ENCODE results near the gene VPS41. TPM values are rescaled to one million over a fixed set of nuclear protein-coding genes. Genes with fewer than 3 reads are reported as not detected.

The VPS41 gene
- total RNA-seq, 1 experiment from 2014 or later: 92.3 TPM

DNA sequence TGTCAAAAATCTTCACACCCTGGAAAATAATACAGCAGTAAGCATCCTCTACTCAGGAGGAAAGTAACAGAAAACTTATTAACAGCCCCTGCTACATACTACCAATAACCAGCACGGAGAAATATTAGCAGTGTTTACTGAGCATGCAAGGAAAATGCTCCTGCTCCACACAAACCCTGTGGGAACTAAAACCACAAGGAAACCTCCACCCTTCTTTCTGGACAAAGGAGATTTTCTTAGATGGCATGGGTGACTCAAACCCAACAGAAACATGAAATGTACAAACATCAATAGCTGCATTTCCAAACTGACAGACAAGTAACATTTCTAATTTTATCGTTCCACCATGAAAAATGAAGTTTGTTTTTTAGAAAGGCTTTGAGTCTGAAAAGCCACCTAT, 113.4 kb downstream of the VPS41 start:
- POLR2A ChIA-PET (ENCODE audit: unreplicated experiment): interaction anchor here (0.6 kb wide), 1 partner anchor 391 kb away, joined by 3 read pairs; no protein-coding TSS in a partner anchor
- Histone ChIP-seq H3K36me3 (ENCODE audit: low read depth) (peaks cover 3% of the 10 kb centered on the region; the same call in 1 of the 2 replicates), H3K9me2 (ENCODE audit: insufficient read depth) (no peaks in the 10 kb centered on the region), H4K20me1 (ENCODE audit: insufficient read depth) (0 out of 2 replicates have a peak, but pooled peaks cover 2% of the 10 kb centered on the region), H2AFZ (no peak overlapping the region), H3K4me3 (no peak overlapping the region), H3K79me2 (ENCODE audit: low read depth) (no peaks in the 10 kb centered on the region), H3K4me1 (replicated peaks; ENCODE audit: insufficient read depth) (no peaks in the 10 kb centered on the region), H3K4me2 (no peak overlapping the region), H3K9me3 (ENCODE audit: insufficient read depth, low read depth) (no peaks in the 10 kb centered on the region), H3K27me3 (ENCODE audit: insufficient read depth, low read depth) (no peaks in the 10 kb centered on the region), H3F3A (ENCODE audit: insufficient read depth, low read depth) (no peaks in the 10 kb centered on the region), H3K27ac (no peak overlapping the region)
- CTCF ChIA-PET: interaction anchor here (0.6 kb wide), 2 partner anchors 662 to 672 kb away, joined by 4 to 7 read pairs; no protein-coding TSS in a partner anchor
- TF ChIP-seq CTCF (conservative IDR thresholded peaks at IDR 0.05): no peak
- no peak for TF ChIP-seq EZH2 (IDR thresholded peaks at IDR 0.05; ENCODE audit: low read depth)
- intact Hi-C loops (cut with micrococcal nuclease; ENCODE audit: unreplicated experiment): loop anchor here (5.0 kb wide), 1 partner anchor 282 kb away; no protein-coding TSS in a partner anchor
- BruUV-seq (replicated peaks): no TSS peak
- no peak for DNase-seq

DNA sequence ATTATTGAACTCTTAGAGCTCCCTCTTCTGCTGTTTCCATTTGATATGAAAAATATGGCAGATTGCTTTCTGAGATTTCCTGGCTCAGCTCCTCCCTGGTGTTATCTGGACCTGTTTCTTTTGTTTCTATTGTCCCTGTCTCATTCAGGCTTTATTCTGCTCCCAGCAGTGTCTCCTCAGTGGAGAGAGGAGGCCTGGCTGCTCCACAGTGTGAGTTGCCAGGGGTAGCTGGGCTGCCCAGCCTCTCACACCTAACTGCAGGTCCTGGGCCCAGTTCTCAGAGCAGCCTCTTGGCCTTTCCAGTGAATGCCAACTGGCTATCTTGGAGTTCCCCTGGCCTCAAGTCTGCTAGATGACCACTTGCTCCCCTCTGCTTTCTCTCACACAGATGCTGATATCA, 127.0 kb downstream of the VPS41 start:
- CTCF ChIA-PET: no interaction called here

DNA sequence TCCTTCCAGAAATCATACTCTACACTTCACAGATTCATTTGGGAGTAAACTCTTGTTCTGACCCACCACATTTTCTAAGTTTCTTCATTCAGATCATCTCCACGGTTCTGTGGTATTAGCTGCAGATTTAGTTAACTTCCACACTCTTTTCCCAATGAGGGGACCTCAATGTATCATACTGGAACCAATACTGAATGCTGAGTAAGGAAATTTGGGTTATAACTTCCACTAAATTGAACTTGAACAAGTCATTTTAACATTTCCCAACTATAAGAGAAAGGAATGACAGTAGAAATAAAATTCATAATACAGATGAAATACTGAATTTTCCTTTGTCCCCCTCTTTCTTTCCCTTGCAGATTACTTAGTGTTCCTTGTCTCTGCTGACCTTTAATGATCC, 131.4 kb downstream of the VPS41 start:
- no TSS peak for BruUV-seq (replicated peaks)
- POLR2A ChIA-PET (ENCODE audit: unreplicated experiment): no interaction called here
- TF ChIP-seq CTCF (conservative IDR thresholded peaks at IDR 0.05) (no peak), EZH2 (IDR thresholded peaks at IDR 0.05; ENCODE audit: low read depth) (no peak)
- no peak overlapping the region for H3K4me3 ChIP-seq
- no peaks in the 10 kb centered on the region for H3F3A ChIP-seq (ENCODE audit: insufficient read depth, low read depth)
- CTCF ChIA-PET: no interaction called here
- no peaks in the 10 kb centered on the region for H3K9me3 ChIP-seq (ENCODE audit: insufficient read depth, low read depth)
- no peak overlapping the region for H3K27ac ChIP-seq
- H3K36me3 ChIP-seq (ENCODE audit: low read depth): 0 out of 2 replicates have a peak, but pooled peaks cover 5% of the 10 kb centered on the region
- H2AFZ ChIP-seq: no peak overlapping the region
- intact Hi-C loops (cut with micrococcal nuclease; ENCODE audit: unreplicated experiment): no loop called here
- no peaks in the 10 kb centered on the region for H3K27me3 ChIP-seq (ENCODE audit: insufficient read depth, low read depth)
- no peaks in the 10 kb centered on the region for H3K9me2 ChIP-seq (ENCODE audit: insufficient read depth)
- no peaks in the 10 kb centered on the region for H3K79me2 ChIP-seq (ENCODE audit: low read depth)
- no peak overlapping the region for H3K4me2 ChIP-seq
- H3K4me1 ChIP-seq (replicated peaks; ENCODE audit: insufficient read depth): no peaks in the 10 kb centered on the region
- DNase-seq: no peak
- no peaks in the 10 kb centered on the region for H4K20me1 ChIP-seq (ENCODE audit: insufficient read depth)

More for the DNA sequence above, 127.0 kb downstream of the VPS41 start:
- Histone ChIP-seq H3K79me2 (ENCODE audit: low read depth) (no peaks in the 10 kb centered on the region), H3K4me1 (replicated peaks; ENCODE audit: insufficient read depth) (no peaks in the 10 kb centered on the region), H3K27ac (no peak overlapping the region), H3F3A (ENCODE audit: insufficient read depth, low read depth) (no peaks in the 10 kb centered on the region), H3K36me3 (ENCODE audit: low read depth) (no peaks in the 10 kb centered on the region), H3K4me3 (no peak overlapping the region), H3K4me2 (no peak overlapping the region), H3K9me3 (ENCODE audit: insufficient read depth, low read depth) (no peaks in the 10 kb centered on the region), H2AFZ (no peak overlapping the region), H4K20me1 (ENCODE audit: insufficient read depth) (no peaks in the 10 kb centered on the region), H3K9me2 (ENCODE audit: insufficient read depth) (no peaks in the 10 kb centered on the region), H3K27me3 (ENCODE audit: insufficient read depth, low read depth) (no peaks in the 10 kb centered on the region)
- intact Hi-C loops (cut with micrococcal nuclease; ENCODE audit: unreplicated experiment): no loop called here
- DNase-seq: no peak
- BruUV-seq (replicated peaks): no TSS peak
- TF ChIP-seq EZH2 (IDR thresholded peaks at IDR 0.05; ENCODE audit: low read depth): no peak
- TF ChIP-seq CTCF (conservative IDR thresholded peaks at IDR 0.05): no peak
- POLR2A ChIA-PET (ENCODE audit: unreplicated experiment): no interaction called here

Measured in PC-9 (cell line).